ENCODE data around the gene NXF2B.
"Not testable (repeated sequence)": the region's sequence is repeated elsewhere in the genome, so short reads cannot be mapped to it uniquely, and the experiment has no call there.

NXF2B gene, protein sequence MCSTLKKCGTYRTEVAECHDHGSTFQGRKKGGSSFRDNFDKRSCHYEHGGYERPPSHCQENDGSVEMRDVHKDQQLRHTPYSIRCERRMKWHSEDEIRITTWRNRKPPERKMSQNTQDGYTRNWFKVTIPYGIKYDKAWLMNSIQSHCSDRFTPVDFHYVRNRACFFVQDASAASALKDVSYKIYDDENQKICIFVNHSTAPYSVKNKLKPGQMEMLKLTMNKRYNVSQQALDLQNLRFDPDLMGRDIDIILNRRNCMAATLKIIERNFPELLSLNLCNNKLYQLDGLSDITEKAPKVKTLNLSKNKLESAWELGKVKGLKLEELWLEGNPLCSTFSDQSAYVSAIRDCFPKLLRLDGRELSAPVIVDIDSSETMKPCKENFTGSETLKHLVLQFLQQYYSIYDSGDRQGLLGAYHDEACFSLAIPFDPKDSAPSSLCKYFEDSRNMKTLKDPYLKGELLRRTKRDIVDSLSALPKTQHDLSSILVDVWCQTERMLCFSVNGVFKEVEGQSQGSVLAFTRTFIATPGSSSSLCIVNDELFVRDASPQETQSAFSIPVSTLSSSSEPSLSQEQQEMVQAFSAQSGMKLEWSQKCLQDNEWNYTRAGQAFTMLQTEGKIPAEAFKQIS

DNA sequence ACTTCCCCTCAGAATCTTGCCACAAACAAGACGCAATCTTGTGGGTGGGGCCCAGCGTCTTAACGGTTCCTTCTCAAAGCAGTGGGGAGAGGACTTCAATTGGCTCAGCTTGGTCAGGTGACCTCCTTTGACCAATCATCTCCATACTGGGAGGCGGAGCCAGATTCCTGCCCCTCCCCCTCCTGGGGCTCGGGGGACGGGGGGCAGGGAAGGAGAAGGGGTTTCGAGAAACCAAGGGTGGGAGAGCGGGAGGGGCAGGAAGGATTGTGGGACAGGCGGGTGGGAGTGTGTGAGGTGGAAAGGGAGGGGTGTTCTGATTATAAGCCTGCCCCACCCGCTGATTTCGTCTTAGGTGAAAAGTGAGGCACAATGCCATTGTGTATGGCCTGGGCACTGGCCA, at the start of gene NXF2B:
NXF2B (minus strand) TSS at position 101 of the 400 bp plus-strand sequence. CDS start 59,972 bp downstream, outside the sequence.
- DNase-seq, result not testable (repeated sequence)

DNA sequence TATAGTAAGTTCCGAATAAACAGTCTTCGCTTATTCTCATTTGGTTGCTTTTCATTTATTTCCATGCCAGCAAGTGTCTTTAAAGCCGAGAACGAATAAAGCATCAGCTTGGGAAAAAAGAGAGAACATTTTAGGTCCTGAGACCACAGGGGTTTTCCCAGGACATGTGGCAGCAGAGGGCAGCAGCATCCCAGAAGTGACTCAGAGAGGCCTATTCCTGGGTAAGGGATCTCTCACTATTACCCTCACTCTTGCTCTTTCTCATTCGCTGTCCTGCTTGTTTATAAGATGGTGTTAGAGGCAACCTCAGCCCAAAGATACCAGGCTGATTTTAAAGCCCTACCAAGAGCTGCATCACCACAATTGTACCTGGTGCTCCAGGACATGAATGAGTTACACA, 39.0 kb upstream of the NXF2B start:
- DNase-seq, result not testable (repeated sequence)

DNA sequence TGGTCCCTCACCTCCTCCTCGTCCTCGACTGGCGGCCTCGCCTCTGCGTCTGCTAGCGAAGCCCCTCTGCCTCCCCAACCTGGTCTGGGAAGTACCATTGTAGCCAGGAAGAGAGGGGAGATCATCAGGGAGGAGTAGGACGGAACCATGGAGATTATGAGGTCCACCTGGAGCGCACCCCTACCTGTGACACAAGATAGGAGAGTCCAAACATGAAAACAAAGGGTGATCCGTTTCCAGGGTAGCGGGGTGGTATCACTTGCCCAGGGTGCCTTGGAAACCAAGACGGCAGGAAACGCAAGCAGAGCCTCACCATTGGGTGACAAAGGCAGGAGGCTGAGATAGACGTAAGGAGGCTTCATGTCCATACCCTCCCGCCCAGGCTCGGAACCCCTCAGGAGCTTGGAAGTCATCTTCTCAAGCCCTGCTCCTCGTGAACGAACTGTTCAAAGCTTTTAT, 32.0 kb upstream of the NXF2B start, which contains the start of gene TCP11X2:
TCP11X2 (minus strand) TSS at position 51 of the 459 bp plus-strand sequence.
- DNase-seq, result not testable (repeated sequence)

DNA sequence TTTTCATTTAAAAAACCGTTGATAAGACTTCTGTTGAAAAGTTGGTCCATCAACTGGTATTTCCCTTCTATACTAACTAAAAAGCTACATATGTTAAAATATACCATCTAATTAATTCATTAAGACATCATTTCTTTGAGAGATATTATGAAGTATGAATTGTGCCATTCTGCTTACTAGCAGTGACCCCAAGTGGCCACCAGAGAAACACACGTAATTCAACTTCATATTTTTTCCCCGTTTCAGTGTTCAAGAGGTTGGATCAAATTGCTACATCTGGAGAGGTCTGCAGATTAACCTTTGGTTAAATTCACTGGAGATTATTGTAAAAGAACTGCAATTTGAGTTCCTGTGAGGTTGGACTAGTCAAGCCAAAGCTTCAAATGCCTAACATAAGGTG, 30.4 kb upstream of the NXF2B start:
- not testable (repeated sequence) for DNase-seq

DNA sequence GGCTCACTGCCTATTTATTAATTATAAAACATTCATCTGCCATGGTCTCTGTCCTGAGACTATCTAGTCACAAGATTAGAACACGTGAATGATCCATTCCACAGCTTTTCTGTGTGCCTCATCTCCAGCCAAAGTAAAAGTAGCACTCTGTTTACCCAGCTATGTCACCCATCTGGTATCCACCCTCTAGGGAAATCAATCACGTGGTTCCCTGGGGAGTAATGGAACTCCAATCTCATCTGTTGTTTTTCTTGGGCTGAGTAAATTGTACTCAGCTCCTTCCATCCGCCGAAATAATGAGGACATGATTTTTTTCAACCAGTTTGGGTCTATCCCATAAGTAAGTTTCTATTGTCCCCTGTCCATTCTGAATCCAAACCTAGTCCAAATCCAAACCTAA, 18.8 kb upstream of the NXF2B start:
- DNase-seq, result not testable (repeated sequence)

DNA sequence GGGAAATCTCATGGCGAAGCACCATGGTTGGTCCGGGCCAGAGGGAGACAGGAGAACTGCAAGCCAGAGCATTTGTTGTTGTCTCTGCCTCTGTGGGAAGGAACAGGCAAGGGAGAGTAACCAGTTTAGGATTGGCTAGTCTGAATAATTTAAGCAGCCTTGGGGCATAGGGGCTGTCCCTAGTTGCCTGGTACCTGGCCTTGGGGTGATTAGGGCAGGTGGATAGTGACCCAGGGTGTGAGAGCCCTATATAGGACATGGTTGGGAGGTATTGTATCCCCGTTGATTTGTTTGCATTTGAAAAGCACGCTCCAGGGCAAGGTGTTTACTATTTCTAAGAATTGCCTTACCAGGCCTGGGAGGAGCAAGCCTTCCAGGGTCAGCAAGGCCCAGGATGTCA, 25.3 kb downstream of the NXF2B start:
- not testable (repeated sequence) for DNase-seq

DNA sequence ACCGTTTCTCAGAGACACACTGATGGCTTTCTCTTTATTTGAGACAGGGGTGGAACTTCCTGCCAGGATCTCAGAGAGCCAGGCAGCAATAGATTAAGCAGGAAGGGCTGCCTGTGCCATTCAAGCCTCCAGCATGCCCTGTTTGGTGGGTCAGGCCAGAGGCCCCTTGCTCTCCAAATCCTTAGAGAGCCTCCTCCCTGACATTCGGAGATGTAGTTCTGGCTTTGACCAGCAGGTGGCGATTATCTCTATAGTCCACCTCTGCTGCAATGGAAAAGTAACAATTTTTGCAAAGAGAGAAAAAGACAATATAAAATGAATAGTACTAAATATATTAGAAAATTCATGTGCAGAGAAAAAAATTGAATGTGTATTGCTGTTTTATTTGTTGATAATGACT, 93.9 kb downstream of the NXF2B start:
- DNase-seq, result no peak

DNA sequence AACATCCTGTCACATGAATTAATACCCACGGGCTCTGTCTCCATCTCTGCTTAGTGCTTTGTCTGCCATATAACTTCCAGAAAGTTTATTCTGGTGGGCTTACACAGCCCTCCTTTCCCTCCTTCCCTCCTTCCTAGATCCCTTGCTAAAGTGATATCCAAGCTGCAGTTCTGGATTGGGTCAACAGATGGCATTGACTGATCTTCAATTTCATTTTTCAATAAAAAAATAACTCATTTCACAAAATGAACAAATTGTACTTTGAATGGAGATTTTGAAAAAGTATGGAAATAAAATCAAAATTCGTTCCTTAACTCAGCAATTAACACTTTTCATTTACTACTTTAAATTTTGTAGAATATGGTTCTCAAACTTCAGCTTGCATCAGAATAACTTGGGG, 97.9 kb downstream of the NXF2B start:
- DNase-seq, result no peak

DNA sequence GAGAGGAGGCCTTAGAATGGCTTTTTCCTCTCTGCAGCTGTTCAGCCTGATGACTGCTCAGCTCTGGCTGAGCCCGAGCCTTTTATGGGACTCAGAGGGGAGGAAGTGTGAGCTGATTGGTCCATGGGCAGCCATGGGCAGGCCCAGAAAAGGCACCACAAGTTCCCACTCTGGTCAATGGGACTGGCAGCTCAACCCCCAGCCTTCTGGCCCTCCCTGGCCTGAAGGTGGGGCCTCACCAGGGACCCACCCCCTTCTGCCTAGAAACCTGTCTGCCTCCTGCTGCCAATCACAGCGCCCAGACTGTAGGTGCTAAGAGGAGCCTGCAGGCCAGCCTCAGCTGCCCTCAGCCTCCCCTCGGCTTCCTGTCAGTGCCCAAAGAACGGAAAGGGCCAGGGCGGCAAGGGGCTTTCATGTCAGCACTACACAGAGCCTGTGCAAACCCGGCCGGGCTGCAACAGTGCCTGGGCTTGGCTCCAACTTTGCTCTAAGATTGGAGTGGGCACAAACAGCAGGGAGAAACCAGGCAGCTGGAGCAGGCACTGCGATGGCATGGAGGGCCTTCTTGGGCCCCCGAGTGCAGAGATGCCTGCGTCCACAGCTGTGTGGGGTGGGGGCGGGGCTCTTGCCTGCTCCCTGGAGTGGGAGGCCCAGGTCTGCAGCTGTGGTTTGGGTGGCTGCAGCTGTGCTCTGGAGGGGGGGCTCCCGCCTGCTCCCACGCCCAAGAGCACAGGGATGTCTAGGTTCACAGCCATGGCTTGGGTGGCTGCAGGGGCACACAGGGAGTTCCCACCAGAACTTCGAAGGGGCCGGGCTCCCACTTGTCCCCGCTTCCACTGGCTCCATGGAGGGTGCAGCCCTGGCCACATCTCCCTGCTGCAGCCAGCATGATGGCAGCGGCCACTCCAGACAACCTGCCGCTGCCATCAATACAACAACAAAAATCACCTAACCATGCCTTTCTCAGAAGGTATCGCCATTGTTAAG, 100.2 kb downstream of the NXF2B start:
- DNase-seq, result no peak

DNA sequence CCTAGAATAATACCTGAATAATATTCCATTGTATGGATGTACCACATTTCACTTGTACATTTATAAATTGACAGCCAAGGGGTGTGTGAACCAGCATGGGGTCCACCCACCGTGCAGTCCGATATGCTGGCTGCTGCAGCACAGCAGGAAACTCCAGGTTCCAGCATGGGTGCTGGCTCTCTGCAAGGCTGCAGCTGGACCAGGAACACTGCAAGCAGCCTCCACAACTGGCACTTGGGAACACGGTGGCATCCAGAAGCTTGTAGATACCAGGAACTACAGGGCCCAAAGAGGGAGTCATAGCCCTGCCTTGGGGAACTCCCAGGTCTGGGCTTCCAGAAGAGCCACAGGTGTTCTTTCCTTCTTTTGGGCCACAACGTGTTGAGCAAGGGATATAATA, 101.6 kb downstream of the NXF2B start:
- no peak for DNase-seq

All from stimulated activated naive CD4-positive, alpha-beta T cell treated with Interleukin-2 at 50 U/mL for 16 hours (primary cell).